NCI-H1930 (cell line): ENCODE results near the gene ACTL6B.

Experiments used
- DNase-seq, 2 experiments: peaks; one replicate each; lab custom pipeline; 2025; lab: John Stamatoyannopoulos, UW

ACTL6B gene

DNA sequence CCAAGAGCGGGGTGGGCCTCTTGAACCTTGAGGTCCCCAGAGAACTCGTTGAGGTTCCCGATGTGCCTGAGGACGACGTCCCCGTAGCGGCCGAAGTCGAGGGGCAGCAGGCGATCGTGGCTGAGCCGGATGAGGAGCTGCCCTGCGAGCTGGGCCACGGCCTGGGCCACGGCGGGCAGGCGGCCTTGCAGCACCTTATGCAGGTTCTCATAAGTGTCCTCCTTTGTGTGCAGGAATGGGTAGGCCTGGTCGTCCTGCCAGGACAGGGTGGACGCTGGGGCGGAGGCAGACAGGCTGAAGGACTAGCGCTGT lies 29.1 kb downstream of the ACTL6B start:
- DNase-seq = no peak

DNA sequence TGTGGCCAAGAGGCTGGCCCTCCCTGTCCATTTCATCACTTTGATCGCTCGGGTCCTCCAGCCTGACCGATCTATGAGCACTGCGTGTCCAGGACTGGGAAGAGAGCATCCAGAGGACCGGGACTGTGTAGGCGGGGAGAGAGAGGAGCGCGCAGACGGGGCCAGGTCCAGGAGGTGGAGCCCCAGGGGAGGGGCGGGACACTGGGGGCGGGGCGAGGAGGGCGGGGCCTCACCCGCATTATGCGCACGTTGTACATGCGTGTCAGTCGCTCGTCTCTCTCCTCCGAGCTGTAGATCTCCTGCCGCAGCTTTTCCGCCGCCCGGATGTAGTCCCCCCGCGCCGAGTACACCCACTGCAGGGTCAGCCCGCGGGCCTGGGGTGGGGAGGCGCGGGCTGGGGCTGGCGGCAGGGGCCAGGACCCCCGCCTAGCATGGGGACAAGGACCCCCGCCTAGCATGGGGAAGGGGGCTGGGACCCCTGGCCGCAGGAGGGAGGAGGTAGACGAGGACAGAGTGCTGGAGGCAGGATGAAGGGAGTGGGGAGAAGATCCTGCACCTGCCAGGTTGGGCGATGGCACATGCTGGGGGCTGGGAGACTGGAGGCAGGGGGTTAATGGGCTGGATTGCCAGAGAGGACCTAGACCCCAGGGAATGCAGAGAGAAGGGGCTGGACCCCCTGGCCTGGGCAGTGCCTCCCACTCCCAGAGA lies 29.6 kb downstream of the ACTL6B start:
- no peak for DNase-seq

DNA sequence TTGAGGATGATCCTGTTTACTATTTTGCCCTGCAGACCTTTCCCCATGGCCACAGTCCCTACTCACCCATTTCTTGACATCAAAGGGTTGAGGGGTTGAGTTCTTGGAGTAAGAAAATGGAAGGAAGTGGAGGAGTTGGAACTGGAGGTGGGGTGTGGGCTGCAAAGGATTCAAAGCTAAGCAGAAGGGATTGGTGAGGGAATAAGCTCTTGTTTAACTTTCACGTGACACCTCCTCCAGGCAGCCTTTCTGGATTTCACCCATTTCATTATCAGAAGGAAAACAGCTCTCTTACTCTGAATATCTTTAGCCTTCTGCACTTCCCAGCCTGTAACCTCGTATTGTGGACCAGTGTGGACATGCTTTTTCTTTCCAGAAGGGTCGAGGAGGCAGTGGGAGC lies 30.2 kb downstream of the ACTL6B start:
- no peak for DNase-seq

DNA sequence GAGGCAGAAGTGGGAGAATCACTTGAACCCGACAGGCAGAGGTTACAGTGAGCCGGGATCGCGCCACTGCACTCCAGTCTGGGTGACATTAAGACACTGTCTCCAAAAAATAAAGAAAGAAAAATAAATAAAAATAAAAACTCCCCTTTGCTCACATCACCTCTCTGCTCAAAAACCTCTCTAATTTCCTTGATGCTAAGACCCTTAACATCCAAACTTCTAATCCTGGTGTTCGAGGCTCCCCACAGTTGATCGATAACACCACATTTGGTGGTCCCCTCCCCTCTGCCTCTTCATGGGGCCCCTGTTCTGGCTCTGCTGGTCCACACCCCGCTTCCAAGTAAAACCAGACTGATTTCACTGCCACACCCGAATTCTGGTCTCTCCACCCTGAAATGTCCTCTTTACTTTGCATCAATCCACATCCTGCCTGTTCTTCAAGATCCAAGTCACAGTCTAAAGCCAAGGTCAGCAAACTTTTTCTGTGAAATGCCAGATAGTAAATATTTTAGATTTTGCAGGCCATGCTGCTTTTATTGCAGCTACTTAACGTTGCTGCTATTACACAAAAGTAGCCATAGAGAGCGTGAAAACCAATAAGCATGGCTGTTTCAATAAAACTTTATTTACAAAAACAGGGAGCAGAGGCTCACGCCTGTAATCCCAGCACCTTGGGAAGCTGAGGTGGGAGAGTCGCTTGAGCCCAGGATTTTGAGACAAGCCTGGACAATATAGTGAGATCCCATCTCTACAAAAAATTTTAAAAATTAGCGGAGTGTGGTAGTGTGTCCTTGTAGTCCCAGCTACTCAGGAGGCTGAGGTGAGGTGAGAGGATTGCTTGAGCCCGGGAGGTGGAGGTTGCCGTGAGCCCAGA lies 32.1 kb downstream of the ACTL6B start:
- DNase-seq = no peak

- DNase-seq = no peak
Measured at GRCh38 chr7:100621554-100621953, 34.7 kb downstream of the ACTL6B start.

- no peak for DNase-seq
Measured at GRCh38 chr7:100620804-100621203, 35.4 kb downstream of the ACTL6B start.

DNA sequence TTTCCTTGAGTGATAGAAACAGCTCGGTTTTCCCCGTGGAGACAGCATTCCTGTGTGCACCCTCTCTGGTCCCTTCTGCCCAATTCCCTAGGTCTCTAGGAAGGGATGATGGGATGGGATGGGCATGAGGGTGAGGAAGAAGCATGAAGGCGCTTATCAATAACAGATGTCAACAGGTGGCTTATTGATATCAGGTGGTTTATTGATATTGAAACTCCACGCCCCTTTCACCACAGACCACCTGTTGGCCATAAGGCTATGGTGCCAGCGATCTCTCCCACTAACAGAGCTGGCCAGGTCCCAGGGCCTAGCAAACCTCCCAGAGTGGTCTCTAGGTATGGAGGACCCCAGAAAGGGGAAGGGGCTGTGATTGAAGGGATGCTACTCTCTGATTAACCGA lies 36.0 kb downstream of the ACTL6B start:
- no peak for DNase-seq

DNA sequence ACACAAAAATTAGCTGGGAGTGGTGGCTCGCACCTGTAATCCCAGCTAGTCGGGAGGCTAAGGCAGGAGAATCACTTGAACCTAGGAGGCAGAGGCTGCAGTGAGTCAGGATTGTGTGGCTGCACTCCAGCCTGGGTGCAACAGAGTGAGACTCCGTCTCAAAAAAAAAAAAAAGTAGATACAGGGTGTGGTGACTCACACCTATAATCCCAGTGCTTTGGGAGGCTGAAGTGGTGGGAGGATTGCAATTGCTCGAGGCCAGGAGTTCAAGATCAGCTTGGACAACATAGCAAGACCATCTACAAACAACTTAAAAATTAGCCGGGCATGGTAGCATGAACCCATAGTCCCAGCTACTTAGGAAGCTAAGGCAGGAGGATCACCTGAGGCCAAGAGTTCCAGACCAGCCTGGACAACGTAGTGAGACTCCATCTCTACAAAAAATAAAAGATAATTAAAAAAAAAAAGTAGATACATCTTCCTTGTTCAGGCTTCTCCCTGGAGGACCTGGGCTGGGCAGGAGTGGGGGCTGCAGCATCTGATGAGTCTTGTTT lies 41.9 kb downstream of the ACTL6B start:
- DNase-seq = no peak

GRCh38 chr7:100613412-100614175 lies 42.7 kb downstream of the ACTL6B start:
- DNase-seq = no peak

- no peak for DNase-seq
Measured at GRCh38 chr7:100612730-100613390, 43.4 kb downstream of the ACTL6B start.

GRCh38 chr7:100611983-100612729 lies 44.1 kb downstream of the ACTL6B start, which contains the start of gene MOSPD3:
Gene MOSPD3 (plus strand): TSS chr7:100612540. CDS start chr7:100612792, 252 bp downstream.
- DNase-seq = peak; percentile 99

DNA sequence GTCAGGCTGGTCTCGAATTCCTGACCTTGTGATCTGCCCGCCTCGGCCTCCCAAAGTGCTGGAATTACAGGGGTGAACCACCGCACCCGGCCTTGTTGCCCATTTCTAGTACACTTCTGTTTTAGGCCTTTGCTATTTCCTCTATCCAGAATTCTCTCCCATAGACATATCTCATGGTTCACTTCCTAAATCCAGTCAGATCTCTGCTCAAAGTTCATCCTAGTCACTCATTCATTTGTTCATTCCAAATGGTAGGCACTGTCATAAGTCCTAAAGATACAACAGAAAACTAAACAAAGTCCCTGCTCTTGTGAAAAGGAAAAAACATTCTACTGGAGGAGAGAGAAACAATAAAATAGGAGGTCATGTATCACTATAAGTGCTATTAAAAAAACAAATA lies 46.3 kb downstream of the ACTL6B start:
- DNase-seq = no peak

DNA sequence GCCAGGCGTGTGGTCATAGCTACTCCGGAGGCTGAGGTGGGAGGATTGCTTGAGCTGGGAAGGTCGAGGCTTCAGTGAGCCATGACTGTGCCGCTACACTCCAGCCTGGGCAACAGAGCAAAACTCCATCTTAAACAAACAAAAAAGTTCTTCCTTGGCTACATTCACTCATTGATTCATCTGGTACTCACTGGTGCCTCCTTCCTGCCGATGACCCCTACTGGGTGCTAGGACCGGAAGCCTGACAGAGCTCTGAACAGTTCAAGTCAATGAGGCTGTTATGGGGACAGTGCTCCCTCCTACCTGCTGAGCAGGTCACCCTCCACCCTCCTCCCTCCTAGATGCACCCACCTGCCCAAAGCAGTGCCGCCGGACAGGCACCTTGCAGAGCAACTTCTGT lies 49.1 kb downstream of the ACTL6B start:
- DNase-seq = no peak

DNA sequence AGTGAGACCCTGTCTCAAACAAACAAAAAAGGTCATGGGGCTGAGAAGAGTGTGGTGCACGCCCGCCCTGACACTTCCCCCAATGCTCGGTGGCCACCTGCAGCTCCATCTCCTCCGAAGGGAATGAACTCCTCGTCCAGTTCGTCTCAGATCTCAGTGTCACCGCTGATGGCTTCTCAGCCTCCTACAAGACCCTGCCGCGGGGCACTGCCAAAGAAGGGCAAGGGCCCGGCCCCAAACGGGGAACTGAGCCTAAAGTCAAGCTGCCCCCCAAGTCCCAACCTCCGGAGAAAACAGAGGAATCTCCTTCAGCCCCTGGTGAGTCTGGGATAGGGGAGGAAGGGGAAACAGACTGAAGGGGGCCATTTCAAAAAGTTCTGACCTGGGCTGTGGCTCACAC lies 49.9 kb downstream of the ACTL6B start:
- no peak for DNase-seq

GRCh38 chr7:100604976-100605911 lies 51.0 kb downstream of the ACTL6B start:
- peak in 1 of 2 experiments; percentile 40 for DNase-seq

GRCh38 chr7:100604028-100604975 lies 51.9 kb downstream of the ACTL6B start:
- peak; percentile 85 to 86 for DNase-seq

DNA sequence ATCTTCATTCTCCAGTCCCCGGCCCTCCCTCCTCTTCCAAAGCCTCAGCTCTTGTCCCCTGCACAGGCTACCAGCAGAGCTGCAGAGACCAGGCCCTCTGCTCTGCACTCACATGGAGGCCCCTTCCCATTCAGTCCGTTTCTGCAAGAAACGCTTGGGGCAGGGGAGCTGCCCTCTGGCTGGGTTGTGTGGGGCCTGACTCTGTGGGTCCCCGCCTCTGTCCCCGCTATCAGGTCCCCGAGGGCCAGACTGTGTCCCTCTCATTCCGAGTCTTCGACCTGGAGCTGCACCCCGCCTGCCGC lies 52.6 kb downstream of the ACTL6B start:
- peak in 1 of 2 experiments; percentile 52 for DNase-seq

- no peak for DNase-seq
Measured at GRCh38 chr7:100602889-100603725, 53.1 kb downstream of the ACTL6B start.
